Skeletal muscle tissue (tissue), 4 donors: ENCODE results near the gene TNIK. TPM values are rescaled to one million over a fixed set of nuclear protein-coding genes. Genes with fewer than 3 reads are reported as not detected.

Source experiments
- H3K27ac ChIP-seq: one replicate; pipeline ENCODE4 v1.7.0; 2013; ENCODE audit warnings: mild to moderate bottlenecking, low read depth, low read length, inconsistent platforms
- H3K27me3 ChIP-seq, 3 donors: one replicate each; pipeline ENCODE4 v1.7.0; 2013; ENCODE audit warnings: low read length in 3 of 3; ENCODE audit not compliant: control insufficient read depth in 3 of 3, insufficient read depth in 3 of 3
- H3K36me3 ChIP-seq, 3 donors: one replicate each; pipeline ENCODE4 v1.7.0; 2013; ENCODE audit warnings: low read length in 3 of 3; ENCODE audit not compliant: control insufficient read depth in 3 of 3, insufficient read depth in 3 of 3
- H3K4me1 ChIP-seq, 3 donors: one replicate each; pipeline ENCODE4 v1.7.0; 2013; ENCODE audit warnings: low read length in 3 of 3, mild to moderate bottlenecking in 3 of 3; ENCODE audit not compliant: control insufficient read depth in 3 of 3, insufficient read depth in 3 of 3
- H3K4me3 ChIP-seq, 3 donors: one replicate each; pipeline ENCODE4 v1.7.0; 2013; ENCODE audit warnings: low read length in 3 of 3
- H3K9ac ChIP-seq, 3 donors: one replicate each; pipeline ENCODE4 v1.7.0; 2013; ENCODE audit warnings: low read length in 3 of 3, mild to moderate bottlenecking in 3 of 3, moderate library complexity in 2 of 3, low read depth in 1 of 3
- H3K9me3 ChIP-seq, 3 donors: one replicate each; pipeline ENCODE4 v1.7.0; 2013; ENCODE audit warnings: low read length in 3 of 3; ENCODE audit not compliant: control insufficient read depth in 3 of 3
- total RNA-seq: library from RNA; depleted of rRNA; stranded (reverse); fragments of >200 nt; gene quantifications from one replicate; pipeline ENCODE4 v1.2.3, GENCODE V29; 2014
- donor health status: Osteomylitis.

The TNIK gene
- total RNA-seq, 1 donor from 2014 or later, result 31.3 TPM

DNA sequence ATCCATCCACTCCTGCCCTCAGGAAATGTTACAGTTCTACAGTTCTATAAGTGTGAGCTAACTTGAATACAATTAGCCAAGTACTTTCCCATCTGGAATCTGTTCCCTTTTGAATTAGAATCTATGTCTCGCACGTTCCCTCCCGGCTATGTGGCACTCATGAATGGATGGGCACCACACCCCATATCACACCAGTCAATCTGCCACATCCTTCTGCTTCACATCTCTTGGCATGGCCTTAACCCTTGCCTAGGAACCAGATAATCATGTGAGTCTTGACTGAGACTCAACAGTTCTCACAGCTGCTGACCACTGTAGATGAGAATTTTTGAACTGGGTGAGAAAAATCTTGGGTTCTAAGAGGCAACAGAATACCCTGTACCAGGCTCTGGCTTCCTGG lies 180.2 kb downstream of the TNIK start:
- Histone ChIP-seq H3K9ac (no peak overlapping the region), H3K4me1 (peaks cover 26 to 38% (median 31%) of the 10 kb centered on the region in 3 donors), H3K36me3 (no peaks in the 10 kb centered on the region)

DNA sequence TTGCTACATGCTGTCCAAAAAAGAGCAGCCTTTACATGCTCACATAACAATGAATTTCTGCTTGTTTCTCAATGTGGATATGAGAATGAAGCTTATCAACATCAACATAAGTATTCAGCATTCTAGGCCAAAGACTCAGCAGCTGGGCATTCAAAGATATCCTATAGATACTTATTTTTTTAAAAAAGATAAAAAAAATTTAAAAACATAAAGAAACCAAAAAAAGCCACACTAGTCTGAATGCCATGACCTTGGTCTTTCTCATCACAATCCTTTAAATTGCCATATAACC lies 182.0 kb downstream of the TNIK start:
- H3K4me3 ChIP-seq, result no peak overlapping the region
- H3K9me3 ChIP-seq, result no peaks in the 10 kb centered on the region
- no peak overlapping the region for H3K27ac ChIP-seq
- no peak overlapping the region for H3K9ac ChIP-seq
- H3K27me3 ChIP-seq, result no peaks in the 10 kb centered on the region
- no peaks in the 10 kb centered on the region for H3K36me3 ChIP-seq
- H3K4me1 ChIP-seq, result peaks cover 10 to 23% (median 15%) of the 10 kb centered on the region in 3 donors

More for the DNA sequence above, 180.2 kb downstream of the TNIK start:
- H3K4me3 ChIP-seq, result no peak overlapping the region
- H3K27me3 ChIP-seq, result no peaks in the 10 kb centered on the region
- no peak overlapping the region for H3K27ac ChIP-seq
- H3K9me3 ChIP-seq, result no peaks in the 10 kb centered on the region

- no peaks in the 10 kb centered on the region for H3K27me3 ChIP-seq
- H3K4me3 ChIP-seq, result no peak overlapping the region
- no peak overlapping the region for H3K9ac ChIP-seq
- H3K36me3 ChIP-seq, result no peaks in the 10 kb centered on the region
- no peak overlapping the region for H3K27ac ChIP-seq
- H3K9me3 ChIP-seq, result no peaks in the 10 kb centered on the region
- H3K4me1 ChIP-seq, result peaks cover 6 to 19% (median 9%) of the 10 kb centered on the region in 3 donors
Measured at GRCh38 chr3:171277456-171278298, 182.5 kb downstream of the TNIK start.

DNA sequence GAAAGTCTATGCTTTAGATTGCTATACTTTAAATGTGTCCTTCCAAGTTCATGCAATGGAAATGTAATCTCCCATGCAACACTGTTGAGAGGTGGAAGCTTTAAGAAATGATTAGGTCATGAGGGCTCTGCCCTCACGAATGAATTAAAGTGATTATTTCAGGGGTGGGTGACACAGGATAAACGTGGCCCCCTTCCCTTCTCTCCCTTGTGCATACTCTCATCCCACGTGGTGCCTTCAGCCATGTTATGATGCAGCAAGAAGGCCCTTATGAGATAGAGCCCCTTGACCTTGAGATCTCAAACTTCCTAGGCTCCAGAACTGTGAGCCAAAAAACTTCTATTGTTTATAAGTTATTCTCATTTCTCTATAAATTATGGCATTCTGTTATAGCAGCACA lies 183.3 kb downstream of the TNIK start:
- no peaks in the 10 kb centered on the region for H3K27me3 ChIP-seq
- no peak overlapping the region for H3K4me3 ChIP-seq
- H3K36me3 ChIP-seq, result no peaks in the 10 kb centered on the region
- H3K4me1 ChIP-seq, result peaks cover 5 to 14% (median 5%) of the 10 kb centered on the region in 3 donors
- H3K9me3 ChIP-seq, result no peaks in the 10 kb centered on the region
- H3K27ac ChIP-seq, result no peak overlapping the region
- no peak overlapping the region for H3K9ac ChIP-seq

GRCh38 chr3:171274222-171274621 lies 186.0 kb downstream of the TNIK start:
- Histone ChIP-seq H3K36me3 (no peaks in the 10 kb centered on the region), H3K9ac (no peak overlapping the region), H3K9me3 (no peaks in the 10 kb centered on the region), H3K4me3 (no peak overlapping the region), H3K4me1 (peaks cover 5 to 14% (median 10%) of the 10 kb centered on the region in 3 donors), H3K27me3 (no peaks in the 10 kb centered on the region), H3K27ac (no peak overlapping the region)

- Histone ChIP-seq H3K27ac (no peak overlapping the region), H3K9ac (no peak overlapping the region), H3K36me3 (no peaks in the 10 kb centered on the region), H3K4me1 (peaks cover 7 to 26% (median 23%) of the 10 kb centered on the region in 3 donors), H3K4me3 (no peak overlapping the region), H3K27me3 (no peaks in the 10 kb centered on the region), H3K9me3 (no peaks in the 10 kb centered on the region)
Measured at GRCh38 chr3:171270541-171270940, 189.7 kb downstream of the TNIK start.

GRCh38 chr3:171269542-171269941 lies 190.7 kb downstream of the TNIK start:
- Histone ChIP-seq H3K9ac (no peak overlapping the region), H3K27me3 (no peaks in the 10 kb centered on the region), H3K4me3 (no peak overlapping the region), H3K27ac (peak overlapping the region; percentile 17), H3K9me3 (no peaks in the 10 kb centered on the region), H3K4me1 (peaks cover 7 to 30% (median 23%) of the 10 kb centered on the region in 3 donors), H3K36me3 (no peaks in the 10 kb centered on the region)

DNA sequence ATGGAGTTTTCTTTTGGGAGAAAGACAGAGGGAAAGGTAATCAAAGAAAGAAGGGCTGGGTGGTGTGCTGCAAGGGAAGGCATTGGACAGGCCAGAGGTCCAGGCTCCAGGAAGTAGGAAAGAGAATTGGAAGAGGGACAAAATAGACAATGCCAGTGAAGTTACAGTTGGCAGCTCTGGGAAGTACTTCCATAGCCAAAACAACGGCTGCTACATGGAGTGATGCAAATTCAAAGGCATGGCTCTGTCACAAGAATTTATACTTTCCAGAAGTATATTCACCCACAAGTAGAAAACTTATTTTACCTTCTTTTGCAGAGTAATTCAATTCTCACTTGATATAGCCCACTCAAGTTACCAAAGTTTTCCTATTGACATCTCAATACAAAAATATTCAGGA lies 191.5 kb downstream of the TNIK start:
- no peak overlapping the region for H3K9ac ChIP-seq
- H3K4me3 ChIP-seq, result no peak overlapping the region
- H3K36me3 ChIP-seq, result no peaks in the 10 kb centered on the region
- H3K27ac ChIP-seq, result no peak overlapping the region
- H3K27me3 ChIP-seq, result no peaks in the 10 kb centered on the region
- H3K4me1 ChIP-seq, result peaks cover 7 to 31% (median 23%) of the 10 kb centered on the region in 3 donors
- H3K9me3 ChIP-seq, result no peaks in the 10 kb centered on the region

DNA sequence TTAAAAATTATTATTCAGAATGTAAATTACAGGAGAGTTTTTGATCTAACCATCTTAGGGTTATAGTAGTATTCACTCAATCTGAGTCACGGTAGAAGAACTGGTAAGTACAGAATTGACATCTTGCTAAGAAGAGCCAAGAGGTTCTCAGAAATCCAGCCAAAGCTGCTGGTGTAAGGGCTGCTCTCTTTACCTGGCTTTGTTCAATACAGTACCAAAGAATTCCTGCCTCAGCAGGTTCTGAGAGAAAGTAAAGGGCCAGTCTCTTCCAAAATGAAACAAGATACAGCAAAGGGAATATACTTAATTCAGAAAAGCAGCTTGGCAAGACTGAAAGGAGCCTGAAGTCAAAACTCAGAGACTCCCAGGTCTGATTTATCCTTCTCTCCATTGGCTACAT lies 193.1 kb downstream of the TNIK start:
- Histone ChIP-seq H3K27me3 (no peaks in the 10 kb centered on the region), H3K4me1 (peaks cover 7 to 37% (median 23%) of the 10 kb centered on the region in 3 donors), H3K4me3 (no peak overlapping the region), H3K9ac (no peak overlapping the region), H3K9me3 (no peaks in the 10 kb centered on the region), H3K27ac (peak overlapping the region; percentile 15), H3K36me3 (no peaks in the 10 kb centered on the region)

GRCh38 chr3:171266740-171267073 lies 193.5 kb downstream of the TNIK start:
- H3K9me3 ChIP-seq, result no peaks in the 10 kb centered on the region

More at GRCh38 chr3:171266740-171267073, 193.5 kb downstream of the TNIK start:
- H3K9ac ChIP-seq, result no peak overlapping the region
- no peaks in the 10 kb centered on the region for H3K27me3 ChIP-seq
- peak overlapping the region; percentile 15 for H3K27ac ChIP-seq
- H3K4me1 ChIP-seq, result peaks cover 7 to 37% (median 23%) of the 10 kb centered on the region in 3 donors
- H3K4me3 ChIP-seq, result peak overlapping the region in 1 of 3 donors; percentile 16
- no peaks in the 10 kb centered on the region for H3K36me3 ChIP-seq
